A673 (cell line): ENCODE measurements around the gene SLC29A3. TPM values are rescaled to one million over a fixed set of nuclear protein-coding genes. Genes with fewer than 3 reads are reported as not detected.

ENCODE experiments used
- BruUV-seq: library from RNA; stranded (reverse); fragments of 400-500 nt; replicated peaks from 2 replicates; lab custom pipeline; 2021; lab: Mats Ljungman, UMichigan
- CTCF ChIA-PET: fragments of 300-600 bp; sonication (Branson Sonifier 250); formaldehyde crosslinking; loops from one replicate; lab custom pipeline; 2022; ENCODE audit warnings: antibody characterized with exemption; lab: Charles Lee
- POLR2A ChIA-PET: fragments of 300-600 bp; sonication (Branson Sonifier 250); formaldehyde crosslinking; loops from one replicate; lab custom pipeline; 2022; ENCODE audit warnings: antibody characterized with exemption; ENCODE audit not compliant: low non-redundant PET; lab: Charles Lee
- DNase-seq: peaks from one replicate; pipeline ENCODE4 v3.0.0-alpha.2; 2015; ENCODE audit warnings: low spot score
- H3K27ac ChIP-seq: fragments of 200-600 bp; sonication (generic); 2 replicates; pipeline ENCODE4 v1.5.1; 2016; ENCODE audit warnings: mixed run types, low read depth, mild to moderate bottlenecking, mixed read lengths, antibody characterized with exemption, low read length; ENCODE audit not compliant: poor library complexity, severe bottlenecking
- H3K27me3 ChIP-seq: fragments of 200-600 bp; sonication (generic); replicated peaks from 2 replicates; pipeline ENCODE4 v1.6.1; 2017; ENCODE audit warnings: mixed run types, low read depth, mild to moderate bottlenecking, mixed read lengths, antibody characterized with exemption, low read length; ENCODE audit not compliant: insufficient read depth, poor library complexity
- H3K36me3 ChIP-seq: fragments of 200-600 bp; sonication (generic); 2 replicates; pipeline ENCODE4 v1.6.1; 2016; ENCODE audit warnings: mixed run types, mild to moderate bottlenecking, mixed read lengths, antibody characterized with exemption, low read length; ENCODE audit not compliant: insufficient read depth, poor library complexity, severe bottlenecking
- H3K4me1 ChIP-seq: fragments of 200-600 bp; sonication (generic); 2 replicates; pipeline ENCODE4 v1.6.1; 2017; ENCODE audit warnings: mixed run types, mild to moderate bottlenecking, mixed read lengths, antibody characterized with exemption, low read length; ENCODE audit not compliant: insufficient read depth, poor library complexity, severe bottlenecking
- H3K4me3 ChIP-seq: fragments of 200-600 bp; sonication (generic); 2 replicates; pipeline ENCODE4 v1.5.1; 2016; ENCODE audit warnings: low read depth, mixed run types, mild to moderate bottlenecking, mixed read lengths, low read length; ENCODE audit not compliant: poor library complexity, severe bottlenecking
- H3K9me3 ChIP-seq: fragments of 200-600 bp; sonication (generic); 2 replicates; pipeline ENCODE4 v1.6.1; 2016; ENCODE audit warnings: mixed run types, low read depth, mild to moderate bottlenecking, mixed read lengths, antibody characterized with exemption, low read length; ENCODE audit not compliant: poor library complexity, severe bottlenecking
- CTCF ChIP-seq: fragments of 300-800, 200-600 bp; sonication (generic); conservative IDR thresholded peaks from 2 replicates; pipeline ENCODE4 v1.5.1; 2017; ENCODE audit warnings: low read depth, mild to moderate bottlenecking, antibody characterized with exemption, low read length, moderate library complexity, mixed read lengths
- EZH2 ChIP-seq: fragments of 200-600 bp; sonication (generic); IDR thresholded peaks from 2 replicates; pipeline ENCODE4 v1.6.1; 2017; ENCODE audit warnings: borderline replicate concordance, low read depth, mild to moderate bottlenecking, mixed read lengths, antibody characterized with exemption, low read length; ENCODE audit not compliant: poor library complexity, severe bottlenecking
- intact Hi-C: fragments of 100-400 bp; cut with micrococcal nuclease; formaldehyde crosslinking; loops from one replicate; pipeline ENCODE4 v1.10.0; 2022; ENCODE audit not compliant: unreplicated experiment
- total RNA-seq: library from RNA; stranded (reverse); gene quantifications from 2 replicates; pipeline ENCODE4 v1.2.3, GENCODE V29; 2021

SLC29A3 gene
- total RNA-seq, 1 experiment from 2014 or later, result 6.1 TPM

DNA sequence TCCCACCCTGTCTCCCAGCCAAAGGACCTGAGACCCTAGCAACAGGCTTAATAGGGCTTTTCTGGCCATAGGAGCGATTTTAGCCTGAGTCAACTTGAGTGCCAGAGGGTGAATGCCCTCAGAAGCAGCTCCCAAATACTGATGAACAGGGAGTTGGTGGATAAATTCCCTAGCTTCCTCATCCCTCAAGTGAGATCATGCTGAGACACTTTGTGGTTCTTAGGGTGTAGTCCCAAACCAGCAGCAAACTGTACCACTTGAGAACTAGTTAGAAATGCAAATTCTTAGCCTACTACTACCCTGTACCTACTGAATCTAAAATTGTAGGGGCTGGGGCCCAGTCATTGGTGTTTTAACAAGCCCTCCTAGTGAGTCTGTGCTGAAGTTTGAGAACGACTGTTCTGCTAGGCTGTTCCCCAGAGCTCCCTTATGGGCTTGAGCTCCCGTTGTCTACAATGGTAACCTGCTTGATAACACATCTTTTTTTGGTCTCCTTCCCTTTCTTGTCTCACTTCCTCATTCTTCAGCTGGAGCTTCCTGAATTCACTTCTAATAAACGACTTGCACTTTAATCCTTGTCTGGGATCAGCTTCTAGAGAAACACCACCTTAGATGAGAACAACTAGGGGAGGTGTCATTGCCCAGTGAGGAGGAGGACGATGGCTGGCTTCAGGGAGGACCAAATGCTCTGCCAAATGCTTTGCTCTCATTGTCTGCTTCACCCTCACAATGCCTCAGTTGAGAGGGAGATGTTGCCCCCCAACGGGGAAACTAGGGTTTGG lies 59.5 kb downstream of the SLC29A3 start:
- BruUV-seq, result no TSS peak
- intact Hi-C loops, result no loop called here
- H3K9me3 ChIP-seq, result no peaks in the 10 kb centered on the region
- ChIA-PET CTCF (interaction anchor here (0.6 kb wide), 1 partner anchor 144 kb away, joined by 3 read pairs; no protein-coding TSS in a partner anchor), POLR2A (no interaction called here)
- H3K27ac ChIP-seq, result no peak overlapping the region
- no peaks in the 10 kb centered on the region for H3K36me3 ChIP-seq
- DNase-seq, result no peak
- TF ChIP-seq CTCF, result no peak
- TF ChIP-seq EZH2, result no peak
- peaks cover 5% of the 10 kb centered on the region for H3K4me1 ChIP-seq
- no peaks in the 10 kb centered on the region for H3K27me3 ChIP-seq
- no peak overlapping the region for H3K4me3 ChIP-seq

DNA sequence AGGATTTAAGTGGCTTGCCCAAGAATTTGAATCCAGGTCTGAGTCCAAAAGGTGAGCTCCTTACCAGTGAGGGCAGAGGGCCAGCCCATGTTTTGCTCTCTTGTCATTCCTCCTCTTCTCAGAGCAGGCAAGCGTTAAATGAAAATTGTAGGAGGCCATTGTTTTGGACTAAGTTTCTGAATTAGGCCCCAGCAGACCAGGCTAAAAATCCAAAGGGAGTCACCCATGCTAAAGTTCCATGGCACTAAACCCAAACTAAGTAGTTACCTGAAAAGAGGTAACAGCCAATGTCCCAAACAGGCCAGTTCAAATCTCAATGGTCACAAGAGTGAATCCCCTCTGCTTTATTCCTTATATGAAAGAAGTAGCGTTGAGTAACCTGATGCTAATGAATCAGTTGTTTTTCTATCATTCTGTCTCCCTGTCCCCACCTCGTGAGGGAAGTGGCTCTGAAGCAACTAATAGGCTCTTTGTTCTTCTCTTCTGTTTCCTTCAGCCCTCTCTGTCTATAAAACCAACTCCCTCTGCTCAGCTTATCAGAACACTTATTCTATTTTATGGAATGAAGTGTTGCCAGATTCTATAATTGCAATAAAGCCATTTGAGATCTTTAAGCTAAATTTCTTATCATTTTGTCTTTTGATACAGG lies 60.2 kb downstream of the SLC29A3 start:
- POLR2A ChIA-PET, result no interaction called here
- no peak overlapping the region for H3K4me3 ChIP-seq

GRCh38 chr10:71380841-71381240 lies 61.8 kb downstream of the SLC29A3 start:
- Histone ChIP-seq H3K9me3 (no peaks in the 10 kb centered on the region), H3K4me1 (peaks cover 5% of the 10 kb centered on the region), H3K36me3 (no peaks in the 10 kb centered on the region), H3K27me3 (no peaks in the 10 kb centered on the region), H3K4me3 (no peak overlapping the region), H3K27ac (no peak overlapping the region)
- no TSS peak for BruUV-seq
- CTCF ChIA-PET, result no interaction called here
- POLR2A ChIA-PET, result no interaction called here
- intact Hi-C loops, result loop anchor here (5.0 kb wide), 1 partner anchor 326 kb away; no protein-coding TSS in a partner anchor
- TF ChIP-seq EZH2, result no peak
- TF ChIP-seq CTCF, result no peak
- no peak for DNase-seq

More for the DNA sequence above, 60.2 kb downstream of the SLC29A3 start:
- DNase-seq, result no peak
- BruUV-seq, result no TSS peak
- no peak for TF ChIP-seq CTCF
- TF ChIP-seq EZH2, result no peak
- Histone ChIP-seq H3K4me1 (peaks cover 5% of the 10 kb centered on the region), H3K27ac (no peak overlapping the region), H3K9me3 (no peaks in the 10 kb centered on the region), H3K27me3 (no peaks in the 10 kb centered on the region), H3K36me3 (no peaks in the 10 kb centered on the region)
- intact Hi-C loops, result no loop called here
- CTCF ChIA-PET, result no interaction called here
